GM21423 (cell line): ENCODE data around the gene NCAM2.

Experiments used
- ATAC-seq: cut with Tn5 transposase; IDR thresholded peaks from one replicate; pipeline ENCODE4 v1.9.1; 2021; ENCODE audit warnings: mild to moderate bottlenecking, moderate library complexity; ENCODE audit not compliant: unreplicated experiment

The NCAM2 gene

DNA sequence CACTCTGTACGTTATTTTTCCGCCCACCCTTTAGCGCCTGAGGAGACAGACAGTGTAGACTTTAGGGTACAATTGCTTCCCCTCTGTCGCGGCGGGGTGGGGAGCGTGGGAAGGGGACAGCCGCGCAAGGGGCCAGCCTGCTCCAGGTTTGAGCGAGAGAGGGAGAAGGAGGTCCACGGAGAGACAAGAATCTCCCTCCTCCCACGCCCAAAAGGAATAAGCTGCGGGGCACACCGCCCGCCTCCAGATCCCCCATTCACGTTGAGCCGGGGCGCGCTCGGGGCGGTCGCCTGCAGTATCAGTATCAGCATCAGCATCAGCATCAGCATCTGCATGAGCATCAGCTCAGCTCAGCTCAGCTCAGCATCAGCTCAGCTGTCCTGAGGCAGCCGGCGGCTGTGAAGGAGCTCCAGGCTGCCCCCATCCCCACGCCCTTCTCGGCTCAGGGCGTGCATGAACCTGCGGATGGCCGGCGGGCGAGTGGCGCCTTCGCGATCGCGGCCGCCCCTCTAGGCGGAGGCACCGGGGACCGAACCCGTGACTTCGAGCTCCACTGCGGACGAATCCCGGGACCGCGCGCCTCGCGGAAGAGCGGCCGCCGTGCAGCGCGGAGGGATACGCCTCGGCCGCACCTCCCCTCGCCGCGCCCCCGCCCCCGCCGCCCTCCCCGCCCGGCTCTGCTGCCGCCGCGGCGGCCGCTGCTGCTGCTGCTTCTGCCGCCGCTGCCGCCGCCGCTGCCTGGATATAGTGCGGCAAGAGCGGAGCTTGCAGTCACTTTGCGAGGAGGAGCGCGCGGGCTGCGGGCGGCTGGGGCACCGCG lies at the start of gene NCAM2:
Gene NCAM2, plus strand, starts transcription at position 774 of the 820 bp plus-strand sequence.
- peak; percentile 51 for ATAC-seq

DNA sequence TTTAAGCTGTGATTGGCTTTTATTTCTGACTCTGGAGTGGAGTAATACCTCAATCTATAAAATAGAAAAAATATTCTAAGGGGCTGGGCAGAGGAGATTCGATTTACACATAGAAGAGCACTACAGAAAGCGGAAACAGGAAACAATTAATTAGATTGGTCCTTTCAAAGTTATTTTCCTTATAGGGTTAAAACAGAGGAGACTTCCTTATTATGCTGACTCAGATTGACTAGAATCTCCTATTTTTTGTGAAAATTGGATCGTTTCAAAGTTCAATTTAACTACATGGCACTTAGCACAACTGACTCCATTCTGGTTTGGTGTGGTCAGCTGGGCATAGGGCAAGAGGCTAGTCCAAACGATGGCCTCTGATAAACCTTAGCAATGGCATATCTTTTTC lies 48.3 kb upstream of the NCAM2 start:
- no peak for ATAC-seq

DNA sequence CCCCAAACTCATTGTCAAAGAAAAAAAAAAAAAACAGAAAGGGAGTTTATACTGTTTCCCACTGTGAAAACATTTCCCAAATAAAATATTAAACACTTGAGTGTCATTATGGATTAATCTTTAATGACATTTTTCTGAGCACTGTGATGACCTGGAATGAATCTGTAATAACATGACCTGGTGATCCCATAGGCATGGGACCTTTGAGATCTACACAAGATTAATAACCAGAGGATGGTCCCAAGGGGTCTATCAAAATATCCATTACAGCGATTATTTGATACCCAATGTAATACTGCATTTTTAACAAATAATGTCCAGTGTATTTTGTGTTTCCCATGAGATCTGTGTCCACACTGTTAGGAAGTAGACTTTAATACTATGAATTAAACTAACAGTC lies 32.4 kb upstream of the NCAM2 start:
- ATAC-seq: no peak

DNA sequence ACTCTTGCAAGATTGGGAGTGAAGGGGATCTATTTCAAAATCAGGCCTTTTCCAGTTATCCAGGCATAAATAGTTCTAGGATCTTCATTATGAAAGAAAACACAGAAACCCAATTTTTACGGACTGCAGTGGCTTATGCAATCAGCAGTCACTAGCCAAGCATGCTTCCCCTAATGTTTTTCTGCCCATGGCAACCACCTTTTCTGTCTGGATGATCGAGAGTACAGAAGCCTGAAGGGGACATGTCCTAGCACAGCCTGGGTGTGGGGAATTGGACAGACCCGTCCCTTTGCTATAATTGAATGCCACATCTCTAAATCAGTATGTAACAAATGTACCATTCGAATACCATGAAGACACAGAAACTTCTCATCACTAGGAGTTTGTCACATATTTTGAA lies 29.8 kb upstream of the NCAM2 start:
- no peak for ATAC-seq

DNA sequence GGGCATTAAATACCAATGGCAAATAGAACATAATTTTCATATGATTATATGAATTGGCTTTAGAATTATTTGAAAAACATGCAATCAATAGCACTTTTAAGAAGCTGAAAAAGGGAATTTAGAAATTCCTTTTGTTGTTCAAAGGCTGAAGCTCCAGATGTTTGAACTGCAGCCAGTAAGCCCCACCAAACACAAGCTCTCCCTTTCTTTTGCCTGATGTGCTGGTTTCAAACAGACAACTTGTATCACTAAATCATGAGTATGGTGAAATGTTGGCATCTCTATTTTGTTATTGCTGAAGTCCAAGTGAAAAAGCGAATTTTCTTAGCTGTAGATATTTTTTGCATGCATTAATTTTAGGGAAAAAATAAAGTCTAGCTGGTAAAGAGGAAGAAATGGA lies 27.5 kb upstream of the NCAM2 start:
- ATAC-seq: no peak

DNA sequence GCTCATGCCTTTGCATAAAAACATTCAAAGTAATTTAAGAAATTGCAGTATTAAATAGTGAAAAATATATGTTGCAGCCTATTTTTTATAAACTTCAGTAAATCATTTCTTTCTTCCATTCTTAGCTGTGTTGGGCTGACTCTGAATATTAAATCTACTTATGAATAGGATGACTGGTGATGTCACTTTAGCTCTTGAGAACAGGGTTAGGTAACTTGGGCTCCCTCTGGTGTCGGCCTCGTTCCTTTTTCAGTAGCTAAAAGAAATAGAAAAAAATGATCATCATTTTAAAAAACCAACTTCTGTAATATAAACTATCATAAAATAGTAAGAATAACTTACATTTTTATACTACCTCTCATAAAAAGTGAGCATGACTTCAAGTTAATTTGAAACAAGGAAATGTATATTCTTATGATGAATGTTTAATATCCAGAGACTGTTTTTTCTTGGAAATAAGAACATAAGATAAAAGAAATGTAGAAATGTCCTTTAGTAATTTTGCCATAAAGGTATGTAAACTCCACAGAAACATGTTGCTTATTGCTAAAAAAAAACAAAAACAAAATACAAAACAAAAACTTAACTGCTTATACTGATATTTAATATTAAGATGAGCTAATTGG lies 26.8 kb upstream of the NCAM2 start:
- no peak for ATAC-seq

DNA sequence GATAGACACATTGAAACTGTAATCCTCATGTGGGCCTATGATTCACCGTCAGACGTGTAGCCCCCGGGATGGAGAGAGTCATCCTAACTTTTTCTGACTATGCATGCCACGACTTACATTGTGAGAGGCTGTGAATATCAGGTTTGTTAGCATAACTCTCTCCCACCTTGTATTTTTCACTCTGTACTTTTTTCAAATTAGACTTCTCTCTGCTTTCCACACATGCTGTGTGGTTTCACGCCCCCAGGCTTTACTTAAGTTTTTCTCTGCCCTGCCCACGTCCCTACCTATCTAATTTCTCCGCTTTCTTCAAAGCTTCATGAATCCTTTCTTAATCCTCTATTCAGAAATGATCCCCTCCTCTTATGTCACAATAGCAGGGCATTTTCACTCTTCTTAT lies 3.4 kb upstream of the NCAM2 start:
- ATAC-seq: no peak

DNA sequence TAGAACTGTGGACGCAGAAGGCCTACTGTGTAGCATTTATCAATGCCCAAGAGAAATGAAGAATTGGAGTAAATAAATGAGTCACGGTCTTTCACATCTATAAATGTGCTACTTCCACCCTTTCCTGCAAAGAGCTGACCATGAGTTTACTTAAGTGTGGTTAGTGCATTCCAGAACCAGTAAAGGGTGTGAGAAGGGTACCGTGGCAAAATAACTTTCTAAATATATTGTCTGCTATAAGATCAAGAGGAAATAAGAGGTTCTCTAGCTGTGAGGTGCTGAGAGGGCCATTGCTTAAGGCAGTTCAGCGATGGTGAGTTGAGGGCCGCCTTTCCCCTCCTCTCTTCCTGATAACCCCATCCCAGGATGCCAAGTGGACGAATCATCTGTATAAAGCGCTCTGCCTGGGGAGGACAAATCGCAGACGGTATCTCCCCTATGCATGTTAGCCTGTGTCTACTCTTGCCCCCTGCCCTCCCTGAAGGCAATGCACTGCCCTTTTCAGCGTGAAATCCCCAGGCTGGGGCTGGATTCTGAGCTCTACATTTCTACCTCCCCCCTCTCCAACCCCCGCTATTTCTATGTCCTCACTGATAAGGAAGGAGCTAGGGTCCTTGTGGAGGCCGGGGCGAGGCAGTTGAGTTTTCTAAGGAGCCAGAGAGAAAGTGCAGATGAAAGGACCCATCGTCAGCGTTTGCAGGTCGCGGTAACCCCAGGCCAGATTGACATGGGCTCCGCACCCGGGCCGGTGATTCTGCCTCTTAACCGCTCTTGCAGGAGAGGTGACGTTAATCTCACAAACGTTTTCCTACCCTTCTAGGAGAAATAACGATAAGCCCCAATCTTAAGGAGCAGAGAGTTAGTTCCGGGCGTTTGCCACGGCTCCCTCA lies 1.5 kb upstream of the NCAM2 start:
- ATAC-seq: no peak

DNA sequence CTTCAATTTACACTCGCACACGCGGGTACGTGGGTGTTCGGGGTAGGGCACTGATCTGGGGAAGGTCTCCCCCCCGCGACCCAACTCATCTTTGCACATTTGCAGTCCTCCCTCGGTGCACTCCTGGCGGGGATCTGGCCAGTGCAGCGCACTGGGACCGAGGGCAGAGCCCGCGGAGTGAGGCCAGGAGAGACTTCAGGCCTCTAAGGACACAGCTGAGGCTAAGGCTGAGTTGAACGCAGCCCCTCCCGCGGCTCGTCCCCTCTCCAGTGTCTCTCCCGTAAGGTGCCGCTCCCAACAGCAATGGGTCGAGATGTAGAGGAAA lies 936 bp upstream of the NCAM2 start:
- ATAC-seq: no peak

DNA sequence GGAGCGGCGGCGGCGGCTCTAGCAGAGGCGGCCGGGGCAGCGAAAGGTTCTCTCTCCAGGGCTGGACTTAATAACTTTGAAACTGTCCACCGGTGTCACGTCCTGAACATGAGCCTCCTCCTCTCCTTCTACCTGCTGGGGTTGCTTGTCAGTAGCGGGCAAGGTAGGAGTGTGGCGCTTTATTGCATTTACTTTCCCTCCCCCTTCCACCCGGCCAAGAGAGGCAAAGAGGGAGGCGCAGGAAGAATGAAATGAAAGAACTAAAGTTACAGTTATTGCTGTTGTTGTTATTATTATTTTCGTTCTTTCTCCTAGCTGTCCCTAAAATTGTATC lies 214 bp downstream of the NCAM2 start:
- peak; percentile 15 for ATAC-seq

DNA sequence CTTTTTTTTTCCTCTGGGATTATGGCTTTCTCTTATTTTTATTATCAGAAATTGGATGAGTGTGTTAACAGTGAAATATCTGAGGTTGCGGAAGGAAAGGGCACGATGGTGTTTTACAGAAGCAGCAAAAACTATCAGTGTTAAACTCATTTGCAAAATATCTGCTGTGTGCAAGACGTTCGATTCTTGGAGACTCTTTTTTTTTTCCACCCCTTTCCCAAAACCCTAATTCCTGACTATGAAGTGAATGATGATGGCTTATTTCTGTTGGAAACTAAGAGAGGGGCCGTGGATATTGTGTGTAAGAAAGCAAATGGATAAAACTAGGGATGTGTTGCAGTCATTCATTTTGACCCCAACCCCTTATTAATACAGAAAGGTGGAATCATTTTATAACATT lies 677 bp downstream of the NCAM2 start:
- ATAC-seq: no peak

DNA sequence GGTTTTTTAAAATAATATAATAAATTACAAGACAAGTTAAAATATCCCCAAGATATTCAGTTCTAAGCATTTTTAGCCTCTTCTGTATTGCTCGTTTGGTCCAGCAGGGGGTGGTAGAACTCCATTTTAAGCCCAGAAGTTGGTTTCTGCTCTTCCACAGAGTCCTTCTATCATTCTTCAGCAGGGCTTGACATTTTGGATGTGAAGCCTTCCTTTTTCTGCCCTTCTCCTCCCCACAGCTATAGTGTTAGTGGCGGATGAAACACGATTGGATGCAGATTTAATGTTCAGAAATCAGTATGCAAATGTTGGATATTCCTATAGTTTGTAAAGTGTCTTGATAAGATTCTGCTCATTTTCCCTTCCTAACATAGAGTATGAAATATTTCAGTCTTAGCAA lies 1.4 kb downstream of the NCAM2 start:
- peak; percentile 41 for ATAC-seq

DNA sequence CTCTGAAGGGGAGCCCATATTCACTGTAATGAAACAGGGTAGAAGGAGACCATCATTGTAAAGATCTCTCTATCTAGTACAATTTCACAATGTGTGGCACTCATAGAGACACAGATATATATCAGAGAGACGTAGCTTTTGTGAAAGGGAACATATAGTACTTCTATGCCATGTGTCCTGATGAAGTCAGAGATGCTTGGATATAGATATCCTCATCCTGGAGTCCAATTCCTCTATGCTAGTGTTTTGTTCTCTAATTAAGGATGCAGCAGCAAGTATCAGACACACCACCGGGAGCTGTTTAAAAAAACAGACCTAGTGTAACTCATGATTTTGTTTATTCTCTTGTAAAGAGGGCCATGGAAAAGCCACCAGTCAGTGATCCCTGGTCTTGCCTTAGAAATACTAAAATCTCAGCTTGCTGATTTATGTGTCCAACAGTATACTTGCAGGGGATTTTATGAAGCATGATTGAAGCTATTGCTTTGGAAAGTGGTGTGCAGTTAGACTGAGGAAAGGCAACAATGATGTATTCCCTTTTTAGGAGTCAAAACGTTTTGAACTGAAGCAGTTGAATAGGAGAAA lies 2.5 kb downstream of the NCAM2 start:
- ATAC-seq: no peak

DNA sequence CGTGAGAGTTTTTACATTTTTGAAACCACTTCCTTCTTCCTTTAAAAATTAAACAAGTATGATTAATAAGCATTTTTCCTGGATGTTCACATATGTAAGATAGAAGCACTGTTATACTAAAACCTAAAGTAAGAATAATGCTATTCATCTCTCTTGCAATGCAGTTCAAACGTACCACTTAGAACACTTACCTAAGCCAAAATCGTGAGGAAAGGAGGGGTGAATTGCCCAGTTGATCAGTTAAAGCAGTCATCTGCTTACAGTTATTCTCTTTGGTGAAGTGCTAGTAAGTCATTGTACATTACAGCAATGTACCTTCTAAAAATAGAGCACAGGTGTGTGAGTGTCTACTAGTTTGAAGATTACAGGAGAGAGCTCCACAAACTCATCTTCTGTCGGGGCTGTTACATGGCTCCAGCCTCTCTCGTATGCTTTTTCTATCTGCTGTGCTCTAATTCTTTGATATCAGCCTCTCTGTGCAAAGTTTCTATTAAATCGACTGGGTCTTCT lies 3.4 kb downstream of the NCAM2 start:
- ATAC-seq: no peak

DNA sequence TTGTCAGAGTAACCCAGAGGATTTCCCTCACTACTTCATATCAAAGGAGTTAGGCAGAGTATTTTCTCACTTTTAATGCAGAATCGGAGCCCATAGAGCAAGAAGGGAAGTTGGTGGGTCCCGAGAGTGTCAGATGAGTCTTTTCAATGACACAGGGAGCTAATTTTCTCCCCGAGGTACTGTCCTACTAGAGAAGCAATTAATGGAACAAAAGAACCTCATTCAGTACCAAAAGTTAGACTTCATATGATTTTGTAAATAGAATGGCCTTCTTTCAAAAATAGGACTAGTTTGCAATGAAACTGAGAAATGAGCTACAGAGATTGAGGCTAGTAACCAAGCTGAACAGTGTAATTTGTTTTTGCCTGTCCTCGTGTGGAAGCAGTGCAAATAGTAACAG lies 3.9 kb downstream of the NCAM2 start:
- ATAC-seq: no peak

DNA sequence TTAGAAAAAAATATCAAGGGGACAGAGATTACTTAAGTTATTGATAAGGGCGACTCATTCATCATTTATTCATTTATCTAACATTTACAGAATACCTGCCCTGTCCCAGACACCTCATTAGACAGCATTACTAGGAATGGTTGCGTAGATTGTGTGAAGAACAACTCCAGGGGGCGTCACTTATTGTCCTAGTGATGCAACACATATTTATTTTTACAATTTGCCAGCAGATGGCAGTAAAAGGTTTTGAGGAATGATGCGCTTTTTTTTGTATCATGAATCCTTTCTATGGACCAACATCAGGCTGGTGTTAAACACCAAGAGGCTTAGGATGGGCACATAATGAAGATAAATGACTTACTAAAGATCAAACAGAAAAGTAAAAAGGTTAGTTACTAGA lies 5.5 kb downstream of the NCAM2 start:
- ATAC-seq: no peak

DNA sequence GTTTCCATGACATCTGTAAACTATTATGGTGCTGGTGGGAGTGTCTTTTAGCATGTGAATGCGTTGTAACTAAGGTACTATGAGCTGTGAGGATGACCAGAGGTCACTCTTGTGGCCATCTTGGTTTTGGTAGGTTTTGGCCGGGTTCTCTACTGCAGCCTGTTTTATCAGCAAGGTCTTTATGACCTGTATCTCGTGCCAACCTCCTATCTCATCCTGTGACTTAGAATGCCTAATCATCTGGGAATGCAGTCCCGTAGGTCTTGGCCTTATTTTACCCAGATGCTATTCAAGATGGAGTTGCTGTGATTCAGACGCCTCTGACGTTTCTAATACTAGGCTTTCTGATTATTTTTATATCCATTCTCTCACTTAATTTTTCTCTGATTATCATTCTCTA lies 9.4 kb downstream of the NCAM2 start:
- no peak for ATAC-seq

DNA sequence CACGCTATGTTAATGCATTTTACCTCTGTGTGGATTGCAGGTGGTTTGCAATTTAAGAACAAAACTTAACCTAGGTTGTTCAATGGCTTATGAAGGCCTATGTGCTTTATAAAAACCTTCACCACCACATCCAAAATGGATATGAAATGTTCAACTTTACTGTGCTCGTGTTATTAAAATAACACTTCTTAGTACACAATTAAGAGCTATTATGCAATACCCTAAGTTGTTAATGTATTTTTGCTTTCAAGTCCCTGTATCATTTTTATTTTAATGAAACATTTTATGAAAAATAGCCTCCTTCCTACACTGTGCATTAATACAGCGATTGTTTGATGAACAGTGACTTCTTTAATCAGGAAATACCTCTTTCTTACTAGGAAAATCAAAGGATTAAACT lies 12.0 kb downstream of the NCAM2 start:
- no peak for ATAC-seq

DNA sequence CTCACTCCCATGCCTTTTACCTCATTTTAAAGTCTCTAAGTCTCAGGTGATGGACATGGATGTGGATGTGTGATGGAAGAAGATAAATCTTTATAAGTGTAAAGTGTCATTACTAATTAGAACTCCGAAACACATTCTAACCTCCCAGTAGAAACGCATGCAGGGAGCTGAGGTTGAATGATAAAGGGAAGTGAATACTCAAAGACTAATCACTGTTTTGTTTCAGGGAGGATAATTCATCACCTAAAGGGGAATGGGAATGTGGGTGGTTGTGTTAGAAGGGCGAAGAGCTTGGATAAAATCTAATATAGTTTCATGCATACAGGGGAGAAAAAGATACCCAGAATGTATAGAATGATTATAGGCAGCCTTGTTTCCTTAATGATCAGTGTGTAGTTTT lies 12.5 kb downstream of the NCAM2 start:
- no peak for ATAC-seq

DNA sequence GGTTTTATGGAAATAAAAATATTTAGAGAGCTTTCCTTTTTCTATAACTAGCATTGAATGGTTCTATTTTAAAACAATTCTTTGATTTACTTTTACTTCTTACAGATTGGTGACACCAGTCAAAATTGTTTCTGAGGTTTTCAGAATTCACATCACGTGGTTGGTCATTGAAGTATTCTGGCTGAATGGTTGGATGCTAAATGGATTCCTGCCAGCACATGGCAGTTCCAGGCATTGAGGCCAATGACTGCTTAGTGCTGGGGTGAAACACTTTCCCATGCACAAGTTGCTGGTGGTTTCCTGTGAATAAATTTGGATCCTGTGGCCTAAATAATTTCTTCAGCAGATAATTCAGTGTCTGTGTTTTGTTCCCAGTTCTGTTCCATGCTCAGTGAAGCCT lies 20.6 kb downstream of the NCAM2 start:
- no peak for ATAC-seq

DNA sequence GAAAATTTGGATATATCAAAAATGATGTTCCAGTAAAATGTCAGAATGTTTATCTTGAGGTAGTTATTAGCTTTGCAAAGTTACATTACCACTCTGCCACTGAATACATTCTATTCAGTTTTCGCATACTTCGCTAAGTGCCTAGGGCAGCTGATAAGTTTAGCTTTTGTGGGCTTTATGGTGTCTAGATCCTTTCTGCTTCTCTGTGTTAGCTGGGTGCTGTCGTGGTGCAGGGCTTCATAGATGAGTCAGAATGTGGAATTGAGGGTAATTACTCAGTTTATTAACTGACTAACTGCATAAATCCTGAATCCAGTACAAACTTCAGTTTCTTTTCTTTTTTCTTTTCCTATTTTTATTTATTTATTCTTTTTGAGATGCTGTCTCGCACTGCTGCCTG lies 21.5 kb downstream of the NCAM2 start:
- no peak for ATAC-seq
